ENCODE data around the gene MCTP1. TPM values are rescaled to one million over a fixed set of nuclear protein-coding genes. Genes with fewer than 3 reads are reported as not detected.
"Not testable (repeated sequence)": the region's sequence is repeated elsewhere in the genome, so short reads cannot be mapped to it uniquely, and the experiment has no call there.

Gene MCTP1
- total RNA-seq, 4 donors from 2014 or later = 5.7 to 33.5 (median 17.4) TPM

DNA sequence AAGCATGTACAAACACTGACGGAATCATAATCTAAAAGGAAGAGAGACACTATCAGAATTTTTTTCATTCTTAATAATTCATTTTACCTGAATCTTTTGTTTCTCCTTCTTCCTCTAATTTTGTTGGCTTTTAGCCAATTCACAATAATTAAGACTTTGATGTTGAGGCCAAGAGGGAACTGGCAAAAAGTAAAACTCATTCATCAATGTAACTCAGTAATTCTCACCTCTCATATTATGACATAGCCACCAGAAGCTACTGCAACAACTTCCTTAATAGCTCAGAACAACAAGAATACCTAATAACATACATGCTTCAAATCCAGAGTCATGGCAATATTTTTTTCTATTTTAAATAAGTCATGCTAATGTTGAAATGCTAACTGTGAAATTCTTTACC, 64.5 kb downstream of the MCTP1 start:
- no peak overlapping the region for H3K4me3 ChIP-seq (replicated peaks in 1 of 3)
- WGBS, 2 donors = 79% methylated on average over 1 of the region's 1 CpG
- TF ChIP-seq POLR2A (IDR thresholded peaks at IDR 0.05) = no peak
- TF ChIP-seq, protein P1, sequence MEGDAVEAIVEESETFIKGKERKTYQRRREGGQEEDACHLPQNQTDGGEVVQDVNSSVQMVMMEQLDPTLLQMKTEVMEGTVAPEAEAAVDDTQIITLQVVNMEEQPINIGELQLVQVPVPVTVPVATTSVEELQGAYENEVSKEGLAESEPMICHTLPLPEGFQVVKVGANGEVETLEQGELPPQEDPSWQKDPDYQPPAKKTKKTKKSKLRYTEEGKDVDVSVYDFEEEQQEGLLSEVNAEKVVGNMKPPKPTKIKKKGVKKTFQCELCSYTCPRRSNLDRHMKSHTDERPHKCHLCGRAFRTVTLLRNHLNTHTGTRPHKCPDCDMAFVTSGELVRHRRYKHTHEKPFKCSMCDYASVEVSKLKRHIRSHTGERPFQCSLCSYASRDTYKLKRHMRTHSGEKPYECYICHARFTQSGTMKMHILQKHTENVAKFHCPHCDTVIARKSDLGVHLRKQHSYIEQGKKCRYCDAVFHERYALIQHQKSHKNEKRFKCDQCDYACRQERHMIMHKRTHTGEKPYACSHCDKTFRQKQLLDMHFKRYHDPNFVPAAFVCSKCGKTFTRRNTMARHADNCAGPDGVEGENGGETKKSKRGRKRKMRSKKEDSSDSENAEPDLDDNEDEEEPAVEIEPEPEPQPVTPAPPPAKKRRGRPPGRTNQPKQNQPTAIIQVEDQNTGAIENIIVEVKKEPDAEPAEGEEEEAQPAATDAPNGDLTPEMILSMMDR (IDR thresholded peaks at IDR 0.05) = no peak
- intact Hi-C loops (cut with DNase I) = no loop called here
- no peaks in the 10 kb centered on the region for H3K9me3 ChIP-seq
- no peaks in the 10 kb centered on the region for H3K36me3 ChIP-seq
- H3K4me1 ChIP-seq = no peaks in the 10 kb centered on the region
- no peak overlapping the region for H3K27ac ChIP-seq
- no peak for DNase-seq
- H3K27me3 ChIP-seq = no peaks in the 10 kb centered on the region

DNA sequence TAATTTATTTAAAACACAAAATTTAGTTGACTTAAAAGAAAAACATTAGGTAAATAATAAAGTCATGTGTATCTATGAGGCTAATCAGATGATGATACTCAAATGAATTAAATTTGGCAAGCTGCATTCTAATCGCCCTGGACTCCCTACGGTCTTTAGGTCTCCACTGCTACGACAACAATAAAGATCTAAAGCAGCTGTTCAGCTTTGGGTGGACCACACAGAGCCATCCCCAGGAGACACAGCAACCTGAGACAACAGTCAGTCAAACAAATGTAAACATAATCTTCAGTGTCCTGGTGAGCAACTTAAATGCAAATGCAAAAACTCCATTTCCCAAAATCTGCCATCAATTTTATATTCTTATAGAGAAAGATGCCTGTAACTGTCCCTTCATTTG, 65.5 kb downstream of the MCTP1 start:
- TF ChIP-seq, protein P1 (IDR thresholded peaks at IDR 0.05) = no peak
- no peak for TF ChIP-seq POLR2A (IDR thresholded peaks at IDR 0.05)
- H3K9me3 ChIP-seq = no peaks in the 10 kb centered on the region
- WGBS, 2 donors = 70 to 85% methylated on average over 3 of the region's 3 CpGs
- H3K4me1 ChIP-seq = no peaks in the 10 kb centered on the region
- H3K4me3 ChIP-seq (replicated peaks in 1 of 3) = no peak overlapping the region
- no peak overlapping the region for H3K27ac ChIP-seq
- no peaks in the 10 kb centered on the region for H3K27me3 ChIP-seq
- intact Hi-C loops (cut with DNase I) = no loop called here
- no peaks in the 10 kb centered on the region for H3K36me3 ChIP-seq
- no peak for DNase-seq

DNA sequence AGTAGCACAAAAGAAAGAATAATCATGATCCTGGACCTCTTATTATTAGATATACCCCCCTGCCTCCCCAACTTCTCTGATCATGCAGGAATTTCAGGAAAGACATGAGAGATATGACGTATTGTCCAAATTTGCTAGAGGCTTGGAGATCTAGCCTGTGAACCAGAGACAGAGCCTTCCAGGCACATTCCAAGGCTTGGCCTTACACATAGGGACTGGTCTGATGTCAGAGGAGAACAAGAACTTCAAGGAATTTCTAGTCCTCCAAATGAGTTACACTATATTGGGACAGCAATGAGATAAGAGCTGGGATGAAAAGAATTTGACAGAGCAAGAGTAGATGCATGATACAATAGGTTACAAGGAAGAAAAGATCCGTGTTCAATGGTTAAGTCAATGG, 67.0 kb downstream of the MCTP1 start:
- TF ChIP-seq POLR2A (IDR thresholded peaks at IDR 0.05) = no peak
- TF ChIP-seq, protein P1 (IDR thresholded peaks at IDR 0.05) = no peak
- WGBS, 2 donors = 88 to 91% methylated on average over 2 of the region's 2 CpGs
- DNase-seq = no peak
- Histone ChIP-seq H3K9me3 (no peaks in the 10 kb centered on the region), H3K4me1 (no peaks in the 10 kb centered on the region), H3K27ac (no peak overlapping the region), H3K4me3 (replicated peaks in 1 of 3) (no peak overlapping the region), H3K27me3 (no peaks in the 10 kb centered on the region), H3K36me3 (no peaks in the 10 kb centered on the region)
- intact Hi-C loops (cut with DNase I) = no loop called here

DNA sequence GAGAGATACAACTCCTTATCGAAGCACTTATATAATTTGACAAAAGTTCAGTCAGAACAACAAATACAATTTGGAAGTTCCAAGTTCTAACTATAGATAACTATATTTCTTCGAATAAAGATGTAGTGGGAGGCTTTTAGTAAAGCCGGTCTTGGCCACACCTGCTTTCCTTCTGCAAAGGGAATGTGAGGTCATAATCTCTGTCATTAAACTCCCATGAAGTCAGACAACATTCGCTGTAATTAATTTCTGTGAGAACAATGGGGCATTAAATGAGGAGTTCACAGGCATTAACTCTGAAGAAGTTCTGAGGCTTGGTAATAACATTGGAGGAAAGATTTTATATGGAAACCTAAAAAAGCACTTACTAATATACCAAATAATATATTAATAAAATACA, 67.5 kb downstream of the MCTP1 start:
- Histone ChIP-seq H3K27ac (no peak overlapping the region), H3K27me3 (no peaks in the 10 kb centered on the region), H3K9me3 (no peaks in the 10 kb centered on the region), H3K4me1 (no peaks in the 10 kb centered on the region), H3K4me3 (replicated peaks in 1 of 3) (no peak overlapping the region), H3K36me3 (no peaks in the 10 kb centered on the region)
- intact Hi-C loops (cut with DNase I) = no loop called here
- TF ChIP-seq, protein P1 (IDR thresholded peaks at IDR 0.05) = no peak
- TF ChIP-seq POLR2A (IDR thresholded peaks at IDR 0.05) = no peak
- WGBS, 2 donors = 81 to 88% methylated on average over 4 of the region's 4 CpGs
- no peak for DNase-seq

DNA sequence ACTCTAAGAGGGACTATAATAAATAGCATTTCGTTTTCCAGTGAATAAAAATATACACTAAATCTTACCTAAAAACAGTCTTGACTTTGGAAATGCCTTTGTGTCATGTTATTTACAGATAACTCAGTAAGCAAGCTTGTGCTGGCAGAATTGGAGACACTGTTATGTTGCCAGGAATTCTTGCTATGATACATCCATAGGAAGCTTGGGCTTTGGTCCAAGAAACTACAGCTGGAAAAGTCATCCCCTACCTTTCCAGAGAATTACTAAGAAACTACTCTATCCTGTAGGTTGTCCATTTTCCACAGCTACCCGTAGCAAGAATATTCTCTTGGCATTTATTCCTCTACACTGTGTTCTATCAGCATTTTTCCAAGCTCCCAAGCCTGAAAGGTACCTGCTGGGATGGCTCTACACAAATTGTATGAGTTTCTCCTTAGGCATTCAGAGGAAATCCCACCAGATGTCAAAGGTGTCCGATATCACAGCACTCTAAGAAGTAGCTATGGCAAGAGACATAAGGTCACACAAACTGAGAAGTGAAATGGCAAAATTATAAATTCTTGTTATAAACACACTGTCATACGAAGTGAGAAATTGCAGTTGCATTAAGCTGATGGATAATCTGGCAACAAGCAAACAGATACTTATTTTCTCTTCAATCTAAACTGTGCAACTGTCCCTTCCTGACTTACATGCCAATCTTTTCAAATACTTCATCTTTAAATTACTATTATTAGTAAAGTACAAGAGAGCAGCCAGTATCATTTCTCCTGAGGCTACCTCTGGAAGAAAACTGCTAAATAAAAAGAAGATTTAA, 68.5 kb downstream of the MCTP1 start:
- H3K27me3 ChIP-seq = no peaks in the 10 kb centered on the region
- DNase-seq = no peak
- H3K27ac ChIP-seq = no peak overlapping the region
- WGBS, 2 donors = 68 to 85% methylated on average over 4 of the region's 4 CpGs
- TF ChIP-seq POLR2A (IDR thresholded peaks at IDR 0.05) = no peak
- TF ChIP-seq, protein P1 (IDR thresholded peaks at IDR 0.05) = no peak
- H3K4me1 ChIP-seq = no peaks in the 10 kb centered on the region
- no peaks in the 10 kb centered on the region for H3K9me3 ChIP-seq
- H3K36me3 ChIP-seq = no peaks in the 10 kb centered on the region
- intact Hi-C loops (cut with DNase I) = no loop called here
- no peak overlapping the region for H3K4me3 ChIP-seq (replicated peaks in 1 of 3)

DNA sequence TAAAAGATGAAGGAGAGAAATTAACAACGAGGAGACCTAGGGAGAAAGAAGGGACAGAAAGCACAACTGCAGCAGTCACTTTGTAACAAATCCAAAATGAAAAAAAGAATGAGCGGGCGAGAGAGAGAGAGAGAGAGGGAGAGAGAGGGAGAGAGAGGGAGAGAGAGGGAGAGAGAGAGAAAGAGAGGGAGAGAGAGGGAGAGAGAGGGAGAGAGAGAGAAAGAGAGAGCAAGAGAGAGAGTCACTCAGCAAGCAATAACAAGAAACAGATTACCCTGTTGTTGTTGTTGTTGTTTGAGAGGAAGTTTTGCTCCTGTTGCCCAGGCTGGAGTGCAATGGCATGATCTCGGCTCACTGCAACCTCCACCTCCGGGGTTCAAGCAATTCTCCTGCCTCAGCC, 77.1 kb downstream of the MCTP1 start:
- H3K27ac ChIP-seq; H3K9me3 ChIP-seq; DNase-seq; H3K4me1 ChIP-seq; intact Hi-C loops (cut with DNase I); H3K4me3 ChIP-seq (replicated peaks in 1 of 3); H3K36me3 ChIP-seq; H3K27me3 ChIP-seq: not testable (repeated sequence)
- 81 to 82% methylated on average over 5 of the region's 5 CpGs for WGBS, 2 donors
